Measurements from ENCODE around the gene KRT3. TPM values are rescaled to one million over a fixed set of nuclear protein-coding genes. Genes with fewer than 3 reads are reported as not detected.

KRT3 gene
- polyA plus RNA-seq, 1 donor = not detected

- no peak overlapping the region for H3K4me3 ChIP-seq (ENCODE audit: low read length)
- DNase-seq = no peak
- H3K4me1 ChIP-seq (ENCODE audit: control insufficient read depth, insufficient read depth, low read length) = peaks cover 3% of the 10 kb centered on the region
- peaks cover 4% of the 10 kb centered on the region for H3K27me3 ChIP-seq (ENCODE audit: control insufficient read depth, insufficient read depth, low read length)
- no peak overlapping the region for H3K27ac ChIP-seq (ENCODE audit: low read length)
- no CpG with 5 or more reads among the region's 10 CpGs for WGBS (ENCODE audit: insufficient coverage, low lambda C conversion rate)
- no peaks in the 10 kb centered on the region for H3K36me3 ChIP-seq (ENCODE audit: control insufficient read depth, insufficient read depth, low read length)
- H3K9me3 ChIP-seq (ENCODE audit: control insufficient read depth, low read depth, low read length) = no peaks in the 10 kb centered on the region
Observed at GRCh38 chr12:52813203-52813819, 17.4 kb upstream of the KRT3 start.

GRCh38 chr12:52812749-52813148 is 16.8 kb upstream of the KRT3 start:
- H3K27me3 ChIP-seq (ENCODE audit: control insufficient read depth, insufficient read depth, low read length) = peaks cover 4% of the 10 kb centered on the region
- no peak for DNase-seq
- no CpG with 5 or more reads among the region's 3 CpGs for WGBS (ENCODE audit: insufficient coverage, low lambda C conversion rate)

GRCh38 chr12:52812073-52812400 is 16.1 kb upstream of the KRT3 start:
- Histone ChIP-seq H3K4me3 (ENCODE audit: low read length) (no peak overlapping the region), H3K27ac (ENCODE audit: low read length) (no peak overlapping the region), H3K36me3 (ENCODE audit: control insufficient read depth, insufficient read depth, low read length) (no peaks in the 10 kb centered on the region), H3K4me1 (ENCODE audit: control insufficient read depth, insufficient read depth, low read length) (no peaks in the 10 kb centered on the region), H3K9me3 (ENCODE audit: control insufficient read depth, low read depth, low read length) (no peaks in the 10 kb centered on the region), H3K27me3 (ENCODE audit: control insufficient read depth, insufficient read depth, low read length) (peaks cover 7% of the 10 kb centered on the region)
- 100% methylated on average over 1 of the region's 4 CpGs for WGBS (ENCODE audit: insufficient coverage, low lambda C conversion rate)
- no peak for DNase-seq

More at GRCh38 chr12:52812749-52813148, 16.8 kb upstream of the KRT3 start:
- Histone ChIP-seq H3K36me3 (ENCODE audit: control insufficient read depth, insufficient read depth, low read length) (no peaks in the 10 kb centered on the region), H3K4me3 (ENCODE audit: low read length) (no peak overlapping the region), H3K4me1 (ENCODE audit: control insufficient read depth, insufficient read depth, low read length) (no peaks in the 10 kb centered on the region), H3K27ac (ENCODE audit: low read length) (no peak overlapping the region), H3K9me3 (ENCODE audit: control insufficient read depth, low read depth, low read length) (no peaks in the 10 kb centered on the region)

- Histone ChIP-seq H3K4me3 (ENCODE audit: low read length) (no peak overlapping the region), H3K27me3 (ENCODE audit: control insufficient read depth, insufficient read depth, low read length) (peaks cover 7% of the 10 kb centered on the region), H3K27ac (ENCODE audit: low read length) (no peak overlapping the region), H3K4me1 (ENCODE audit: control insufficient read depth, insufficient read depth, low read length) (no peaks in the 10 kb centered on the region), H3K9me3 (ENCODE audit: control insufficient read depth, low read depth, low read length) (no peaks in the 10 kb centered on the region), H3K36me3 (ENCODE audit: control insufficient read depth, insufficient read depth, low read length) (no peaks in the 10 kb centered on the region)
- no peak for DNase-seq
- WGBS (ENCODE audit: insufficient coverage, low lambda C conversion rate) = no CpG with 5 or more reads among the region's 9 CpGs
Observed at GRCh38 chr12:52811191-52812072, 15.5 kb upstream of the KRT3 start.

GRCh38 chr12:52810554-52810953 is 14.6 kb upstream of the KRT3 start:
- WGBS (ENCODE audit: insufficient coverage, low lambda C conversion rate) = 75% methylated on average over 2 of the region's 5 CpGs
- Histone ChIP-seq H3K4me3 (ENCODE audit: low read length) (no peak overlapping the region), H3K27me3 (ENCODE audit: control insufficient read depth, insufficient read depth, low read length) (peaks cover 7% of the 10 kb centered on the region), H3K4me1 (ENCODE audit: control insufficient read depth, insufficient read depth, low read length) (no peaks in the 10 kb centered on the region), H3K9me3 (ENCODE audit: control insufficient read depth, low read depth, low read length) (no peaks in the 10 kb centered on the region), H3K36me3 (ENCODE audit: control insufficient read depth, insufficient read depth, low read length) (no peaks in the 10 kb centered on the region), H3K27ac (ENCODE audit: low read length) (no peak overlapping the region)
- no peak for DNase-seq

- Histone ChIP-seq H3K4me3 (ENCODE audit: low read length) (no peak overlapping the region), H3K27ac (ENCODE audit: low read length) (no peak overlapping the region), H3K36me3 (ENCODE audit: control insufficient read depth, insufficient read depth, low read length) (no peaks in the 10 kb centered on the region), H3K9me3 (ENCODE audit: control insufficient read depth, low read depth, low read length) (no peaks in the 10 kb centered on the region), H3K27me3 (ENCODE audit: control insufficient read depth, insufficient read depth, low read length) (peaks cover 7% of the 10 kb centered on the region), H3K4me1 (ENCODE audit: control insufficient read depth, insufficient read depth, low read length) (no peaks in the 10 kb centered on the region)
- WGBS (ENCODE audit: insufficient coverage, low lambda C conversion rate) = no CpG with 5 or more reads among the region's 7 CpGs
- no peak for DNase-seq
Observed at GRCh38 chr12:52809166-52809565, 13.2 kb upstream of the KRT3 start.

- no CpG with 5 or more reads among the region's 8 CpGs for WGBS (ENCODE audit: insufficient coverage, low lambda C conversion rate)
- Histone ChIP-seq H3K4me3 (ENCODE audit: low read length) (no peak overlapping the region), H3K27me3 (ENCODE audit: control insufficient read depth, insufficient read depth, low read length) (peaks cover 7% of the 10 kb centered on the region), H3K27ac (ENCODE audit: low read length) (no peak overlapping the region), H3K36me3 (ENCODE audit: control insufficient read depth, insufficient read depth, low read length) (no peaks in the 10 kb centered on the region), H3K9me3 (ENCODE audit: control insufficient read depth, low read depth, low read length) (no peaks in the 10 kb centered on the region), H3K4me1 (ENCODE audit: control insufficient read depth, insufficient read depth, low read length) (no peaks in the 10 kb centered on the region)
- DNase-seq = no peak
Observed at GRCh38 chr12:52808573-52809160, 12.8 kb upstream of the KRT3 start.

GRCh38 chr12:52807544-52808470 is 11.9 kb upstream of the KRT3 start:
- no peaks in the 10 kb centered on the region for H3K4me1 ChIP-seq (ENCODE audit: control insufficient read depth, insufficient read depth, low read length)
- no peaks in the 10 kb centered on the region for H3K36me3 ChIP-seq (ENCODE audit: control insufficient read depth, insufficient read depth, low read length)
- WGBS (ENCODE audit: insufficient coverage, low lambda C conversion rate) = no CpG with 5 or more reads among the region's 16 CpGs
- no peaks in the 10 kb centered on the region for H3K9me3 ChIP-seq (ENCODE audit: control insufficient read depth, low read depth, low read length)
- H3K27me3 ChIP-seq (ENCODE audit: control insufficient read depth, insufficient read depth, low read length) = peaks cover 7% of the 10 kb centered on the region
- H3K4me3 ChIP-seq (ENCODE audit: low read length) = no peak overlapping the region
- DNase-seq = no peak
- H3K27ac ChIP-seq (ENCODE audit: low read length) = no peak overlapping the region

- Histone ChIP-seq H3K27me3 (ENCODE audit: control insufficient read depth, insufficient read depth, low read length) (peaks cover 7% of the 10 kb centered on the region), H3K4me1 (ENCODE audit: control insufficient read depth, insufficient read depth, low read length) (no peaks in the 10 kb centered on the region), H3K27ac (ENCODE audit: low read length) (no peak overlapping the region), H3K4me3 (ENCODE audit: low read length) (no peak overlapping the region), H3K9me3 (ENCODE audit: control insufficient read depth, low read depth, low read length) (no peaks in the 10 kb centered on the region), H3K36me3 (ENCODE audit: control insufficient read depth, insufficient read depth, low read length) (no peaks in the 10 kb centered on the region)
- no peak for DNase-seq
- WGBS (ENCODE audit: insufficient coverage, low lambda C conversion rate) = no CpG with 5 or more reads among the region's 11 CpGs
Observed at GRCh38 chr12:52806821-52807543, 11.1 kb upstream of the KRT3 start.

Data from large intestine (tissue), 3 donors.